DND-41 (cell line): ENCODE results near the gene CREB3L4.

Experiments
- CTCF ChIP-seq: IDR thresholded peaks from 2 replicates; pipeline ENCODE4 v1.5.1; 2012; ENCODE audit warnings: borderline replicate concordance, low read length, moderate library complexity, mild to moderate bottlenecking; ENCODE audit not compliant: poor library complexity, severe bottlenecking; ENCODE audit errors: extremely low read depth
- EZH2 ChIP-seq: IDR thresholded peaks from 3 replicates; pipeline ENCODE4 v1.6.1; 2012; ENCODE audit warnings: borderline replicate concordance, low read depth, mild to moderate bottlenecking, moderate library complexity, low read length, inconsistent platforms; ENCODE audit not compliant: severe bottlenecking

GRCh38 chr1:153922972-153923925 is 44.5 kb upstream of the CREB3L4 start, which contains the start of gene GATAD2B:
- TF ChIP-seq CTCF (no peak), EZH2 (no peak)
